ENCODE results near the gene CASTOR1. TPM values are rescaled to one million over a fixed set of nuclear protein-coding genes. Genes with fewer than 3 reads are reported as not detected.

CASTOR1 gene
- total RNA-seq, 2 experiments from 2014 or later: 3.6 to 4.0 TPM

GRCh38 chr22:30284172-30284571 is 5.1 kb downstream of the CASTOR1 start:
- Mint-ChIP-seq H3K27ac (no peak overlapping the region), H3K9me3 (no peaks in the 10 kb centered on the region), H3K4me3 (no peak overlapping the region), H3K27me3 (no peaks in the 10 kb centered on the region), H3K36me3 (peaks cover 2% of the 10 kb centered on the region), H3K4me1 (ENCODE audit: low read depth) (peaks cover 34% of the 10 kb centered on the region)
- ChIA-PET CTCF (interaction anchor here (1.3 to 9.4 kb wide), 4 partner anchors 21 to 201 kb away, joined by 3 to 154 read pairs (median 26); partner anchors contain the start of genes OSM and RNF215), POLR2A (interaction anchor here (0.6 to 1.5 kb wide), 2 partner anchors 17 to 131 kb away, joined by 3 read pairs; no protein-coding TSS in a partner anchor)
- no peak for DNase-seq
- intact Hi-C loops (cut with micrococcal nuclease): no loop called here

GRCh38 chr22:30283342-30283741 is 6.0 kb downstream of the CASTOR1 start:
- H3K4me1 Mint-ChIP-seq (ENCODE audit: low read depth): peaks cover 36% of the 10 kb centered on the region
- intact Hi-C loops (cut with micrococcal nuclease): no loop called here
- H3K4me3 Mint-ChIP-seq: no peak overlapping the region
- POLR2A ChIA-PET: no interaction called here
- peaks cover 2% of the 10 kb centered on the region for H3K36me3 Mint-ChIP-seq
- H3K9me3 Mint-ChIP-seq: no peaks in the 10 kb centered on the region
- no peak overlapping the region for H3K27ac Mint-ChIP-seq
- CTCF ChIA-PET: interaction anchor here (1.2 to 9.4 kb wide), 4 partner anchors 16 to 177 kb away, joined by 5 to 154 read pairs (median 20); partner anchors contain the start of gene OSM
- DNase-seq: no peak
- H3K27me3 Mint-ChIP-seq: no peaks in the 10 kb centered on the region

- no peak overlapping the region for H3K4me3 Mint-ChIP-seq
- intact Hi-C loops (cut with micrococcal nuclease): no loop called here
- peaks cover 2% of the 10 kb centered on the region for H3K36me3 Mint-ChIP-seq
- no peaks in the 10 kb centered on the region for H3K27me3 Mint-ChIP-seq
- ChIA-PET CTCF (interaction anchor here (0.8 to 9.4 kb wide), 5 partner anchors 15 to 176 kb away, joined by 3 to 154 read pairs (median 6); partner anchors contain the start of genes OSM and RNF215), POLR2A (no interaction called here)
- H3K9me3 Mint-ChIP-seq: no peaks in the 10 kb centered on the region
- no peak for DNase-seq
- no peak overlapping the region for H3K27ac Mint-ChIP-seq
- peaks cover 29% of the 10 kb centered on the region for H3K4me1 Mint-ChIP-seq (ENCODE audit: low read depth)
Observed at GRCh38 chr22:30282616-30283046, 6.7 kb downstream of the CASTOR1 start.

- CTCF ChIA-PET: interaction anchor here (0.6 to 2.2 kb wide), 6 partner anchors 8 to 172 kb away, joined by 3 to 13 read pairs (median 4); partner anchors contain the start of gene CASTOR1
- POLR2A ChIA-PET: interaction anchor here (0.8 kb wide), 1 partner anchor 30 kb away, joined by 3 read pairs; no protein-coding TSS in a partner anchor
- DNase-seq: no peak
- Mint-ChIP-seq H3K4me1 (ENCODE audit: low read depth) (peaks cover 33% of the 10 kb centered on the region), H3K4me3 (no peak overlapping the region), H3K27me3 (no peaks in the 10 kb centered on the region), H3K9me3 (no peaks in the 10 kb centered on the region), H3K27ac (no peak overlapping the region), H3K36me3 (no peaks in the 10 kb centered on the region)
- intact Hi-C loops (cut with micrococcal nuclease): no loop called here
Observed at GRCh38 chr22:30280505-30280904, 8.8 kb downstream of the CASTOR1 start.

GRCh38 chr22:30279932-30280331 is 9.4 kb downstream of the CASTOR1 start:
- Mint-ChIP-seq H3K4me1 (ENCODE audit: low read depth) (peaks cover 38% of the 10 kb centered on the region), H3K36me3 (no peaks in the 10 kb centered on the region), H3K27me3 (no peaks in the 10 kb centered on the region), H3K4me3 (no peak overlapping the region), H3K9me3 (no peaks in the 10 kb centered on the region), H3K27ac (no peak overlapping the region)
- ChIA-PET CTCF (interaction anchor here (0.6 to 2.2 kb wide), 7 partner anchors 8 to 172 kb away, joined by 3 to 13 read pairs (median 3); partner anchors contain the start of gene CASTOR1), POLR2A (interaction anchor here (0.5 to 0.8 kb wide), 2 partner anchors 29 to 373 kb away, joined by 3 read pairs; no protein-coding TSS in a partner anchor)
- intact Hi-C loops (cut with micrococcal nuclease): no loop called here
- no peak for DNase-seq

- DNase-seq: no peak
- ChIA-PET POLR2A (interaction anchor here (0.5 to 1.7 kb wide), 2 partner anchors 11 to 372 kb away, joined by 3 to 5 read pairs; no protein-coding TSS in a partner anchor), CTCF (interaction anchor here (0.8 to 2.2 kb wide), 4 partner anchors 9 to 171 kb away, joined by 3 to 13 read pairs (median 5); partner anchors contain the start of gene CASTOR1)
- Mint-ChIP-seq H3K27ac (no peak overlapping the region), H3K4me1 (ENCODE audit: low read depth) (peaks cover 45% of the 10 kb centered on the region), H3K9me3 (no peaks in the 10 kb centered on the region), H3K4me3 (no peak overlapping the region), H3K36me3 (no peaks in the 10 kb centered on the region), H3K27me3 (no peaks in the 10 kb centered on the region)
- intact Hi-C loops (cut with micrococcal nuclease): no loop called here
Observed at GRCh38 chr22:30279046-30279788, 10.1 kb downstream of the CASTOR1 start.

GRCh38 chr22:30277547-30278344 is 11.6 kb downstream of the CASTOR1 start:
- H3K4me3 Mint-ChIP-seq: no peak overlapping the region
- H3K27me3 Mint-ChIP-seq: no peaks in the 10 kb centered on the region
- peaks cover 40% of the 10 kb centered on the region for H3K4me1 Mint-ChIP-seq (ENCODE audit: low read depth)
- H3K27ac Mint-ChIP-seq: no peak overlapping the region
- intact Hi-C loops (cut with micrococcal nuclease): no loop called here
- POLR2A ChIA-PET: interaction anchor here (1.7 kb wide), 1 partner anchor 10 kb away, joined by 5 read pairs; no protein-coding TSS in a partner anchor
- CTCF ChIA-PET: interaction anchor here (0.8 to 1.9 kb wide), 5 partner anchors 10 to 110 kb away, joined by 3 to 5 read pairs (median 4); no protein-coding TSS in a partner anchor
- no peak for DNase-seq
- H3K36me3 Mint-ChIP-seq: peaks cover 1% of the 10 kb centered on the region
- no peaks in the 10 kb centered on the region for H3K9me3 Mint-ChIP-seq

- ChIA-PET POLR2A (interaction anchor here (0.8 kb wide), 1 partner anchor 9 kb away, joined by 3 read pairs; the partner anchor contains the start of gene OSM), CTCF (interaction anchor here (1.0 to 1.9 kb wide), 3 partner anchors 12 to 168 kb away, joined by 3 to 4 read pairs (median 4); no protein-coding TSS in a partner anchor)
- Mint-ChIP-seq H3K27ac (no peak overlapping the region), H3K9me3 (no peaks in the 10 kb centered on the region), H3K4me1 (ENCODE audit: low read depth) (peaks cover 33% of the 10 kb centered on the region), H3K4me3 (peak overlapping the region; percentile 13), H3K27me3 (no peaks in the 10 kb centered on the region), H3K36me3 (peaks cover 6% of the 10 kb centered on the region)
- intact Hi-C loops (cut with micrococcal nuclease): no loop called here
- DNase-seq: no peak
Observed at GRCh38 chr22:30276039-30276438, 13.3 kb downstream of the CASTOR1 start.

- Mint-ChIP-seq H3K9me3 (no peaks in the 10 kb centered on the region), H3K27me3 (no peaks in the 10 kb centered on the region), H3K4me1 (ENCODE audit: low read depth) (peaks cover 33% of the 10 kb centered on the region), H3K4me3 (peak overlapping the region; percentile 13), H3K27ac (no peak overlapping the region), H3K36me3 (peaks cover 7% of the 10 kb centered on the region)
- intact Hi-C loops (cut with micrococcal nuclease): no loop called here
- peak; percentile 46 for DNase-seq
- CTCF ChIA-PET: interaction anchor here (0.8 to 1.5 kb wide), 3 partner anchors 12 to 168 kb away, joined by 3 to 4 read pairs (median 3); no protein-coding TSS in a partner anchor
- POLR2A ChIA-PET: interaction anchor here (0.8 kb wide), 1 partner anchor 9 kb away, joined by 3 read pairs; the partner anchor contains the start of gene OSM
Observed at GRCh38 chr22:30275625-30276024, 13.7 kb downstream of the CASTOR1 start.

- peaks cover 12% of the 10 kb centered on the region for H3K36me3 Mint-ChIP-seq
- no peak for DNase-seq
- ChIA-PET POLR2A (interaction anchor here (0.6 kb wide), 1 partner anchor 802 kb away, joined by 4 read pairs; no protein-coding TSS in a partner anchor), CTCF (interaction anchor here (1.0 kb wide), 1 partner anchor 170 kb away, joined by 3 read pairs; no protein-coding TSS in a partner anchor)
- H3K27ac Mint-ChIP-seq: no peak overlapping the region
- peaks cover 29% of the 10 kb centered on the region for H3K4me1 Mint-ChIP-seq (ENCODE audit: low read depth)
- H3K4me3 Mint-ChIP-seq: no peak overlapping the region
- H3K9me3 Mint-ChIP-seq: no peaks in the 10 kb centered on the region
- intact Hi-C loops (cut with micrococcal nuclease): no loop called here
- H3K27me3 Mint-ChIP-seq: no peaks in the 10 kb centered on the region
Observed at GRCh38 chr22:30274437-30274812, 14.9 kb downstream of the CASTOR1 start.

GRCh38 chr22:30273711-30274436 is 15.4 kb downstream of the CASTOR1 start:
- Mint-ChIP-seq H3K27ac (no peak overlapping the region), H3K27me3 (no peaks in the 10 kb centered on the region), H3K4me1 (ENCODE audit: low read depth) (peaks cover 26% of the 10 kb centered on the region), H3K9me3 (no peaks in the 10 kb centered on the region), H3K36me3 (peaks cover 14% of the 10 kb centered on the region), H3K4me3 (no peak overlapping the region)
- CTCF ChIA-PET: no interaction called here
- intact Hi-C loops (cut with micrococcal nuclease): no loop called here
- POLR2A ChIA-PET: interaction anchor here (0.6 kb wide), 1 partner anchor 802 kb away, joined by 4 read pairs; no protein-coding TSS in a partner anchor
- no peak for DNase-seq
